Spinal cord (tissue), 10 donors: ENCODE data around the gene ITPRID1. TPM values are rescaled to one million over a fixed set of nuclear protein-coding genes. Genes with fewer than 3 reads are reported as not detected.
A peak's percentile ranks its signal among the peaks of the same experiment; 100 is the strongest.

ENCODE experiments used
- DNase-seq, 6 donors: peaks; one replicate each; pipeline versions ENCODE4 v3.0.0 to v3.0.0-alpha.2; 2013 to 2015; ENCODE audit warnings: low spot score in 6 of 6, low read depth in 4 of 6
- H3K27ac ChIP-seq: one replicate; pipeline ENCODE4 v1.5.1; 2013; ENCODE audit warnings: low read depth, low read length, control low read depth
- H3K27me3 ChIP-seq: one replicate; pipeline ENCODE4 v1.6.1; 2013; ENCODE audit warnings: low read length; ENCODE audit not compliant: control insufficient read depth, insufficient read depth
- H3K36me3 ChIP-seq: one replicate; pipeline ENCODE4 v1.6.1; 2013; ENCODE audit warnings: low read length; ENCODE audit not compliant: control insufficient read depth, insufficient read depth
- H3K4me1 ChIP-seq: one replicate; pipeline ENCODE4 v1.6.1; 2013; ENCODE audit warnings: low read length; ENCODE audit not compliant: control insufficient read depth, insufficient read depth
- H3K4me3 ChIP-seq: one replicate; pipeline ENCODE4 v1.5.1; 2013; ENCODE audit warnings: low read depth, low read length, control low read depth
- H3K9me3 ChIP-seq: one replicate; pipeline ENCODE4 v1.6.1; 2013; ENCODE audit warnings: low read length; ENCODE audit not compliant: control insufficient read depth, insufficient read depth
- WGBS: methylation state at CpG from one replicate; pipeline ENCODE4 v1.1.5; 2013; ENCODE audit warnings: missing lambda C conversion rate; ENCODE audit not compliant: insufficient coverage; 5-methylcytosine and 5-hydroxymethylcytosine counted together
- polyA plus RNA-seq, 2 donors: library from polyadenylated mRNA; unstranded; fragments of 120-200 nt; gene quantifications; one replicate each; pipeline ENCODE4 v1.2.1, GENCODE V29; 2013; ENCODE audit not compliant: insufficient read length in 2 of 2
- total RNA-seq, 2 donors: library from RNA; depleted of rRNA in 1 of 2; stranded (reverse); fragments of 120-200 nt in 1 of 2; fragments of >200 nt in 1 of 2; gene quantifications; one replicate each; pipeline versions ENCODE4 v1.2.3 to v1.2.4, GENCODE V29; 2013 to 2014
- donor health status: healthy.

ITPRID1 gene
- total and polyA plus RNA-seq, 4 donors = 0.09 to 0.11 TPM; not detected in 2

- no peak overlapping the region for H3K27ac ChIP-seq
- DNase-seq = peak in 2 of 6 donors; percentile 7 to 77
- no peaks in the 10 kb centered on the region for H3K27me3 ChIP-seq
- H3K4me3 ChIP-seq = no peak overlapping the region
- H3K9me3 ChIP-seq = no peaks in the 10 kb centered on the region
- no CpG with 5 or more reads among the region's 6 CpGs for WGBS
- H3K36me3 ChIP-seq = no peaks in the 10 kb centered on the region
- H3K4me1 ChIP-seq = peaks cover 6% of the 10 kb centered on the region
These were observed 35.2 kb upstream of the ITPRID1 start for GRCh38 chr7:31478721-31479120.

DNA sequence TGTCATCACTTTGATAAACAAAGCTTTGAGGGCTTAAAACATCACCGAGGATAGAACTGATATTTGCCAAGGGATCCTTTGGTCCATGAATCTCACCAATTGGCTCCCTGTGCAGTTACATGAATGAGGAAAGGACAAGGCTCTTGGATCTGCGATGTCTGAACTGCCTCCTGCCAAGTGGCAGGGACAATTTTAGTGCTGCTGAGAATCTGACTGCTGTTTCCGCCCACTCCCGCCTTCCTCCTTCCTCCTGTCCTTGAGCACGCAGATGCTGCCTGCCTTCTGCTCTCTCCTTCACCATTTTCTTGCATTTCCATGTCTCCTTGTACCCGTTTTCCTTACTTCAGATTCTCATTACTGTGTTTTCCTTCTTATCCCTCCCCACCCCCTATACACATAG is 26.8 kb upstream of the ITPRID1 start:
- peak in 1 of 6 donors; percentile 38 for DNase-seq
- WGBS = 74% methylated on average over 5 of the region's 6 CpGs
- Histone ChIP-seq H3K36me3 (no peaks in the 10 kb centered on the region), H3K27me3 (no peaks in the 10 kb centered on the region), H3K27ac (no peak overlapping the region), H3K4me1 (peaks cover 3% of the 10 kb centered on the region), H3K9me3 (no peaks in the 10 kb centered on the region), H3K4me3 (no peak overlapping the region)

GRCh38 chr7:31487476-31487875 is 26.4 kb upstream of the ITPRID1 start:
- 100% methylated on average over 1 of the region's 1 CpG for WGBS
- Histone ChIP-seq H3K36me3 (no peaks in the 10 kb centered on the region), H3K4me1 (peaks cover 3% of the 10 kb centered on the region), H3K9me3 (no peaks in the 10 kb centered on the region), H3K27me3 (no peaks in the 10 kb centered on the region), H3K27ac (no peak overlapping the region), H3K4me3 (no peak overlapping the region)
- no peak for DNase-seq

- Histone ChIP-seq H3K4me3 (no peak overlapping the region), H3K9me3 (no peaks in the 10 kb centered on the region), H3K27ac (no peak overlapping the region), H3K36me3 (no peaks in the 10 kb centered on the region), H3K27me3 (no peaks in the 10 kb centered on the region), H3K4me1 (peaks cover 3% of the 10 kb centered on the region)
- WGBS = 39% methylated on average over 11 of the region's 15 CpGs
- DNase-seq = peak in 1 of 6 donors; percentile 27
These were observed 25.2 kb upstream of the ITPRID1 start for GRCh38 chr7:31488562-31489203.

DNA sequence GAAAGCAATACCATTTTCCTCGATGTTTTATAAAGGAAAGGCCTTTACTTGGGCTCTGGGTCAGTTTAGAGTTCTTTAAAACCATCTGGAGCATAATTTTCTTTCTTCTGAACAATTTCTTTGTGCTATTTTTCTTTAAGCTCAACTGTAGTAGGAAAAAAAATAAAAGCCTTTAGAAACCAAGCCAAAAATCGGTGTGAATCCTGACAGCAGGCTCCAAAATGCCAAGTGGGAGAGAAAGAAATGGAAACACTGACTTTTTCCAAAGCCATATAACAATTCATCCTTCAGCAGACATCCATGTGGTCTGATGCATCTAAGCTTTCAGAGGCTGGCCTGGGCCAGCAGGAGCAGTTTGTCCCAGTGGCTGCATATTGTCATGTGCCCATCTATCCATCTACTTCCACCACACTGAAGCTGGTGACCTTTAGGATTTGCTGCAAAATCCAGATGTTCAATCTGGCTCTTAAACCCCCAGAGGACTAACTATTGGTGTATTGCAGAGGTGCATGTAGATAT is 23.0 kb upstream of the ITPRID1 start:
- H3K36me3 ChIP-seq = no peaks in the 10 kb centered on the region
- no peak overlapping the region for H3K4me3 ChIP-seq
- H3K4me1 ChIP-seq = peaks cover 3% of the 10 kb centered on the region
- H3K27me3 ChIP-seq = no peaks in the 10 kb centered on the region
- no CpG with 5 or more reads among the region's 2 CpGs for WGBS
- peak in 2 of 6 donors; percentile 56 to 85 for DNase-seq
- no peaks in the 10 kb centered on the region for H3K9me3 ChIP-seq
- no peak overlapping the region for H3K27ac ChIP-seq

DNA sequence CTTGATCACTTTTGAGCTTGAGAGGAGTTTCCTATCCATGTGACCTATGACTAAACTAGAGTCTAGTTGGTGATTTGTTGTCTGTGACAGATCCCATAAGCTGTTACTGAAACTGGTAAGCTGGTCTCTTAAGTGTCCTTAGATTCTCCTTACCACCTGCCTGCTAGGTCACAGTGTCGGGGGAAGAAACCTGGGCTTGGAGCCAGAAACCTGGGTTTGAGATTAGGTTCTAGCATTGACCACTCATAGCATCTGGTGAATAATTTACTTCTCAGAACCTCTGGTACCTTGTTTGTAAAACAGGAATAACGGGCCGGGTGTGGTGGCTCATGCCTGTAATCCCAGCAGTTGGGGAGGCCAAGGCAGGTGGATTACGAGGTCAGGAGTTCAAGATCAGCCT is 21.8 kb upstream of the ITPRID1 start:
- no peak for DNase-seq
- Histone ChIP-seq H3K27me3 (no peaks in the 10 kb centered on the region), H3K36me3 (no peaks in the 10 kb centered on the region), H3K4me1 (peaks cover 3% of the 10 kb centered on the region), H3K9me3 (no peaks in the 10 kb centered on the region), H3K27ac (no peak overlapping the region), H3K4me3 (no peak overlapping the region)
- 100% methylated on average over 1 of the region's 4 CpGs for WGBS

DNA sequence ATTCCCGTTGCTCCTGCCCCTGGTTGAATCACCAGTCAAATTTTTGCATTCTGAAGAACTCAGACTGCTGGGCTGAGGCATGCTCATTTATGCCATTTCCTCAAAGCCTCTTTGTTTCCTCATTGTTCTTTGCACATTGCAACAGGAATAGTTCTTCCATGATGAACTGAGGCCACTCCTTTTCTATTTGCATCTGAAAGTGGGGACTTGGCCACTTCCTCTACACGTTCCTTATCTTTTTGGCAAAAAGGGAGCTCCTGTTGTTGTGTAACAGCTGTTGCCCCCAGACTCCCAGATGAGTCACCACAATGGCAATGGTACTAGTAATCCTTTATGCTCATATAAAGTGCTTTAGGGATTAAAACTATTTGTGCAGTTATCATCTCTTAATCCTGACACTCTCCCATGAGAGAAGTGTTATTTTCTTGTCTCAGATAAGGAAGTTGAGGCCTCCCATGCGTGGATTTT is 20.1 kb upstream of the ITPRID1 start:
- DNase-seq = peak in 1 of 6 donors; percentile 10
- H3K4me3 ChIP-seq = no peak overlapping the region
- no peaks in the 10 kb centered on the region for H3K27me3 ChIP-seq
- H3K36me3 ChIP-seq = no peaks in the 10 kb centered on the region
- 24% methylated on average over 2 of the region's 3 CpGs for WGBS
- no peaks in the 10 kb centered on the region for H3K9me3 ChIP-seq
- no peak overlapping the region for H3K27ac ChIP-seq
- peaks cover 3% of the 10 kb centered on the region for H3K4me1 ChIP-seq

DNA sequence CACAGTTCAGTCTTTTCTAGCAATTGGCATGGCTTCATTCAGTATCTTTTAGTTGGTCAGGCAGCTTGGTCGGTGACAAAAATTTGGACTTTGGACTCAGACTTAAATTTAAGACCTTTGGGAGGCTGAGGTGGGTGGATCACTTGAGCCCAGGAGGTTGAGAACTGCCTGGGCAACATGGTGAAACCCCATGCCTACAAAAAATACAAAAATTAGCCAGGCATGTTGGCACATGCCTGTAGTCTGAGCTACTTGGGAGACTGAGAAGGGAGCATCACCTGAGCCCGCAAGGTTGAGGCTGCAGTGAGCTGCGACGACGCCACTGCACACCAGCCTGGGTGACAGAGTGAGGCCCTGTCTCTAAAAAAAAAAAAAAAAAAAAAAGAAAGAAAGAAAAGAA is 19.5 kb upstream of the ITPRID1 start:
- 80% methylated on average over 2 of the region's 5 CpGs for WGBS
- Histone ChIP-seq H3K9me3 (no peaks in the 10 kb centered on the region), H3K27ac (no peak overlapping the region), H3K4me3 (no peak overlapping the region), H3K27me3 (no peaks in the 10 kb centered on the region), H3K4me1 (peaks cover 3% of the 10 kb centered on the region), H3K36me3 (no peaks in the 10 kb centered on the region)
- no peak for DNase-seq

GRCh38 chr7:31495653-31496052 is 18.2 kb upstream of the ITPRID1 start:
- no peaks in the 10 kb centered on the region for H3K9me3 ChIP-seq
- H3K27me3 ChIP-seq = no peaks in the 10 kb centered on the region
- H3K4me1 ChIP-seq = peaks cover 3% of the 10 kb centered on the region
- no peak overlapping the region for H3K4me3 ChIP-seq
- H3K27ac ChIP-seq = no peak overlapping the region
- DNase-seq = no peak
- no CpG with 5 or more reads among the region's 3 CpGs for WGBS
- H3K36me3 ChIP-seq = no peaks in the 10 kb centered on the region

- Histone ChIP-seq H3K4me3 (no peak overlapping the region), H3K9me3 (no peaks in the 10 kb centered on the region), H3K27ac (no peak overlapping the region), H3K27me3 (no peaks in the 10 kb centered on the region), H3K36me3 (no peaks in the 10 kb centered on the region), H3K4me1 (no peaks in the 10 kb centered on the region)
- 50% methylated on average over 1 of the region's 3 CpGs for WGBS
- no peak for DNase-seq
These were observed 16.4 kb upstream of the ITPRID1 start for GRCh38 chr7:31497516-31497915.
